SK-N-SH (cell line): Measurements from ENCODE around the gene LIM2.

Experiments used
- CTCF ChIP-seq: fragments of 200-600 bp; sonication (generic); IDR thresholded peaks from 2 replicates; pipeline ENCODE4 v1.6.1; 2017; ENCODE audit warnings: antibody characterized with exemption, mild to moderate bottlenecking, moderate library complexity
- EP300 ChIP-seq, 2 experiments: IDR thresholded peaks; 2 replicates each; pipeline versions ENCODE4 v1.4.0 to v1.6.1; 2012; ENCODE audit warnings: borderline replicate concordance in 1 of 2, low read depth in 1 of 2, low read length in 1 of 2
- FOXM1 ChIP-seq: IDR thresholded peaks from 2 replicates; pipeline ENCODE4 v1.4.0; 2012; ENCODE audit warnings: low read depth, mild to moderate bottlenecking
- GABPA ChIP-seq: IDR thresholded peaks from 2 replicates; pipeline ENCODE4 v1.4.0; 2012; ENCODE audit warnings: low read depth, mild to moderate bottlenecking
- JUND ChIP-seq: IDR thresholded peaks from 2 replicates; pipeline ENCODE4 v1.4.0; 2012
- POLR2AphosphoS5 ChIP-seq: IDR thresholded peaks from 2 replicates; pipeline ENCODE4 v1.6.1; 2012; ENCODE audit warnings: low read depth, low read length
- RAD21 ChIP-seq: IDR thresholded peaks from 2 replicates; pipeline ENCODE4 v1.6.1; 2012; ENCODE audit warnings: mild to moderate bottlenecking, low read length
- SMC3 ChIP-seq: IDR thresholded peaks from 2 replicates; pipeline ENCODE4 v1.6.1; 2012; ENCODE audit warnings: low read depth, low read length, improper control_type of control experiment
- TAF1 ChIP-seq: IDR thresholded peaks from 2 replicates; pipeline ENCODE4 v1.6.1; 2012; ENCODE audit warnings: low read depth, mild to moderate bottlenecking, low read length, moderate library complexity, borderline replicate concordance

GRCh38 chr19:51365965-51366388, 21.8 kb downstream of the LIM2 start, which contains the start of gene ETFB:
- TF ChIP-seq RAD21 (no peak), POLR2AphosphoS5 (no peak; the same call in 1 of the 2 replicates), CTCF (no peak), FOXM1 (no peak), TAF1 (no peak), JUND (no peak), SMC3 (no peak), EP300 (IDR thresholded peaks at IDR 0.05; ENCODE audit: borderline replicate concordance in 1 of 2, low read depth in 1 of 2, low read length in 1 of 2) (no peak), GABPA (no peak)
